K562 treated with DMSO at 1 percent for 4 hours (cell line): ENCODE results near the gene PAPPA2. TPM values are rescaled to one million over a fixed set of nuclear protein-coding genes. Genes with fewer than 3 reads are reported as not detected.

Source experiments
- total RNA-seq: library from RNA; unstranded; fragments of 300-600 nt; gene quantifications from 2 replicates; pipeline ENCODE4 v1.2.3, GENCODE V29; 2022; ENCODE audit not compliant: insufficient read depth

Gene PAPPA2
- 1.3 and 1.4 TPM in 2 replicates for total RNA-seq

DNA sequence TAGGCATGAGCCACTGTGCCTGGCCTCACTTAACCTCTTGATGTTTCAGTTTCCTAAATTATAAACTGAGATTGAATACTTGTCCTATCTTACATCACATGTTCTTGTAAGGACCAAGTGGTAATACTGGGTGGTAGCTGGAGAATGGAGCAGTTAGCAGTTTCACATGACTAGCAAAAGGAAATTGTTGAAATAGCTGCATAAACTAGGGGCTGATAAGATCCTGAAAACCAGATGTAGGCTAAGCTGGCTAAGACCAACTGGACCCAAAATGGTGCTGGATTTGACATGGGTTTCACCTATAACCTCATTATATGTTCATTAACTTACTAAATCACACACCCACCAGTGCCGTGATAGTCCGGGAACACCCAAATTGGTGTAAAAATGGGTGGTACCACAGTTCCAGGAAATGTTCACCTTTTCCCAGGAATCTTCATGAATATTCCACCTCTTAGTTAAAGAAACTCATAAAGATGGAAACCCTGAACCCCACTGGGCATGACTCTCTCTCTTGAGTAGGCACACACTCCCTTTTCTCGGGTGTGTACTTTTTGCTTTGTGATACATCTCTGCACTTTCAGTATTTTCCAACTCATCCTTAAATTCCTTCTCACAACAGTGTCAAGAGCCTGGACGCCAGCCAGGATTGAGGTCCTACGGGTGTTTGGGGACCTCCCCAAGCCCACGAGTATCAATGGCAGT lies at the start of gene PAPPA2:
Gene PAPPA2, plus strand, starts transcription at position 502 of the 705 bp plus-strand sequence. CDS start 93,148 bp downstream, outside the sequence.

